Measurements from ENCODE around the gene RNF212B.
A peak's percentile ranks its signal among the peaks of the same experiment; 100 is the strongest.

The RNF212B gene

DNA sequence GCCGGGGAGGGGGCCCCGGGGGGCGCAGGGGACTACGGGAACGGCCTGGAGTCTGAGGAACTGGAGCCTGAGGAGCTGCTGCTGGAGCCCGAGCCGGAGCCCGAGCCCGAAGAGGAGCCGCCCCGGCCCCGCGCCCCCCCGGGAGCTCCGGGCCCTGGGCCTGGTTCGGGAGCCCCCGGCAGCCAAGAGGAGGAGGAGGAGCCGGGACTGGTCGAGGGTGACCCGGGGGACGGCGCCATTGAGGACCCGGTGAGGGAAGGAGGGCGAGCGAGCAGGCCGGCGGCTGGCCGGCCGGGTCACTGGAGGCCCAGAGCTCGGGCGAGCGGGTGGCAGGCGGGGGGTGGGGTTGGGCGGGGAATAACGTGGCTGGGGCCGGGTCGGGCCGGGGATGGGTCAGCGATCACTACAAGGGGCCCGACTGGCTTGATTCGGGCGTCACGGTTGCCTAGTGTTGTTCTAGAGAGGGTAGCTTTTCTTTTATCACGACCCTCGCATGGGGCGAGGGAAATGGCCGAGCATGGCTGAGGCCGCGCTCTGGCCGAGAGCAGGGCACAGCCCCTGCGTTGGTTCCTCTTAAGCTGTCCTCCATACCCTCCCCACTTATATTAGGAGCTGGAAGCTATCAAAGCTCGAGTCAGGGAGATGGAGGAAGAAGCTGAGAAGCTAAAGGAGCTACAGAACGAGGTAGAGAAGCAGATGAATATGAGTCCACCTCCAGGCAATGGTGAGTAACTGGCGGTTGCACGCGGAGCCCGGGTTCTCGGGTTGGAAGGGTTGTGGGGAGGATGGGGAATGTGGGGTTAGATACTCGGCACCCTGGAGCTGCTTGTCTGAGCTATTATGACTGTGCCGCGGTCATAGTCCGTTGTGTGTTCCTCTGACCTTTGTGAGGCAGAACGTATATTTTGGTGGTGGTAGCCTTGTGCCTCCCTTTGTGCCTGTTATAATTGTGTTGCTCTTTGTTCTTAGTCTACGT is 84.1 kb downstream of the RNF212B start:
- peak; percentile 32 for DNase-seq
